GM19351 (cell line): ENCODE data around the gene NUDT21.
"Not testable (repeated sequence)": the region's sequence is repeated elsewhere in the genome, so short reads cannot be mapped to it uniquely, and the experiment has no call there.

ENCODE experiments used
- ATAC-seq: cut with Tn5 transposase; IDR thresholded peaks from one replicate; pipeline ENCODE4 v1.9.1; 2021; ENCODE audit warnings: mild to moderate bottlenecking, moderate library complexity; ENCODE audit not compliant: unreplicated experiment

The NUDT21 gene

GRCh38 chr16:56380778-56381485 lies 70.2 kb downstream of the NUDT21 start:
- ATAC-seq, result not testable (repeated sequence)
